Cardiac muscle cell (in vitro differentiated cells and primary cell): ENCODE results near the gene BCORL1. TPM values are rescaled to one million over a fixed set of nuclear protein-coding genes. Genes with fewer than 3 reads are reported as not detected.

ENCODE experiments used
- DNase-seq, 2 donors: peaks; one replicate each; pipeline versions ENCODE4 v3.0.0 to v3.0.0-alpha.2; 2010 to 2017; ENCODE audit warnings: low read depth in 1 of 2, low spot score in 1 of 2
- H3K27ac ChIP-seq: fragments of 200-600 bp; sonication (generic); 2 replicates; pipeline ENCODE4 v1.5.1; 2016
- H3K27me3 ChIP-seq: fragments of 200-600 bp; sonication (generic); 2 replicates; pipeline ENCODE4 v1.6.0; 2016; ENCODE audit warnings: control low read depth
- H3K36me3 ChIP-seq: fragments of 200-600 bp; sonication (generic); 2 replicates; pipeline ENCODE4 v1.5.1; 2016; ENCODE audit warnings: control low read depth
- H3K4me1 ChIP-seq: fragments of 200-600 bp; sonication (generic); 2 replicates; pipeline ENCODE4 v1.8.1; 2017; ENCODE audit warnings: low read depth, mild to moderate bottlenecking, mixed run types
- H3K4me3 ChIP-seq: fragments of 200-600 bp; sonication (generic); 2 replicates; pipeline ENCODE4 v1.5.1; 2016; ENCODE audit warnings: mild to moderate bottlenecking
- H3K9me3 ChIP-seq: fragments of 200-600 bp; sonication (generic); 2 replicates; pipeline ENCODE4 v1.5.1; 2017; ENCODE audit warnings: low read depth, mild to moderate bottlenecking, control low read depth
- polyA plus RNA-seq: library from polyadenylated mRNA; unstranded; fragments of >200 nt; fragmentation: Nextera tagmentation; extraction: Ambion mirVana; gene quantifications from 2 replicates; pipeline ENCODE4 v1.2.1, GENCODE V29; 2016
- total RNA-seq: library from RNA; depleted of rRNA; stranded (reverse); fragments of >200 nt; gene quantifications from 2 replicates; pipeline ENCODE4 v1.2.3, GENCODE V29; 2016
- TF ChIP-seq, protein P1 (sequence below): IDR thresholded peaks from 2 replicates; pipeline ENCODE4 v1.5.1; 2012; ENCODE audit warnings: low read depth, mild to moderate bottlenecking, low read length

Gene BCORL1
- total and polyA plus RNA-seq, 2 experiments from 2014 or later: 8.7 to 10.7 TPM

DNA sequence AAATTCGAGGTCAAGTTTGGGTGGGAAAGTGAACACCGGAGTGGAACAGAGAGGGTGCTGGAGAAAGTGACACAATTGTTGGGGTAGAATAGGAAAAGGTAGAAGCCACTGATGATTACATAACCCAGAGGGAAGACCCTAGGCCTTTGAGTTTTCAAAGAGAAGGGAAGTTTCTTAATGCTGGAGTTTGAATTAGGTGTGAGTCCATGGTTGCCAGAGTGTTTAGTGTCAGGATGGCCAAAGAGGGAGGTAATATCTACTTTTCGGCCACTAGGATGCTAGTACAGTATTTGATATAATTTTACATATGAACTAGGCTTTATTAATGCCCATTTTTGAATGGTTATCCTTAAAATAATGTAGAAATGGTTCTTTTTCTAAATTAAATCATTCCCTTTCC is 5.4 kb downstream of the BCORL1 start:
- no peaks in the 10 kb centered on the region for H3K27me3 ChIP-seq
- no peaks in the 10 kb centered on the region for H3K9me3 ChIP-seq
- H3K4me1 ChIP-seq: no peaks in the 10 kb centered on the region
- TF ChIP-seq, protein P1, sequence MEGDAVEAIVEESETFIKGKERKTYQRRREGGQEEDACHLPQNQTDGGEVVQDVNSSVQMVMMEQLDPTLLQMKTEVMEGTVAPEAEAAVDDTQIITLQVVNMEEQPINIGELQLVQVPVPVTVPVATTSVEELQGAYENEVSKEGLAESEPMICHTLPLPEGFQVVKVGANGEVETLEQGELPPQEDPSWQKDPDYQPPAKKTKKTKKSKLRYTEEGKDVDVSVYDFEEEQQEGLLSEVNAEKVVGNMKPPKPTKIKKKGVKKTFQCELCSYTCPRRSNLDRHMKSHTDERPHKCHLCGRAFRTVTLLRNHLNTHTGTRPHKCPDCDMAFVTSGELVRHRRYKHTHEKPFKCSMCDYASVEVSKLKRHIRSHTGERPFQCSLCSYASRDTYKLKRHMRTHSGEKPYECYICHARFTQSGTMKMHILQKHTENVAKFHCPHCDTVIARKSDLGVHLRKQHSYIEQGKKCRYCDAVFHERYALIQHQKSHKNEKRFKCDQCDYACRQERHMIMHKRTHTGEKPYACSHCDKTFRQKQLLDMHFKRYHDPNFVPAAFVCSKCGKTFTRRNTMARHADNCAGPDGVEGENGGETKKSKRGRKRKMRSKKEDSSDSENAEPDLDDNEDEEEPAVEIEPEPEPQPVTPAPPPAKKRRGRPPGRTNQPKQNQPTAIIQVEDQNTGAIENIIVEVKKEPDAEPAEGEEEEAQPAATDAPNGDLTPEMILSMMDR: no peak
- H3K36me3 ChIP-seq: no peaks in the 10 kb centered on the region
- H3K4me3 ChIP-seq: no peak overlapping the region
- DNase-seq: no peak
- H3K27ac ChIP-seq: no peak overlapping the region

DNA sequence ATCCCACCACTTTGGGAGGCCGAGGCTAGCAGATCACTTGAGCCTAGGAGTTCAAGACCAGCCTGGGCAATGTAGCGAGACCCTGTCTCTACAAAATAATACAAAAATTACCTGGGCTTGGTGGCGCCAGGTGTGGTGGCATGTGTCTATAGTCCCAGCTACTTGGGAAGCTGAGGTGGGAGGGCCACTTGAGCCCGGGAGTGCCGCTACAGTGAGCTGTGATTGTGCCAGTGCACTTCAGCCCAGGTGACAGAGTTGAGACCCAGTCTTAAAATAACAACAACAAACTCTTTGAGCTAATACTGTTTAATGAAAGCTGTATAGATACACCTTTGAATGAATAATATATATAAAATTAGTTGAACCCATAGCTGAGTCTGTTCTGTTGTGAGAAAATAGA is 9.7 kb downstream of the BCORL1 start:
- Histone ChIP-seq H3K27me3 (no peaks in the 10 kb centered on the region), H3K36me3 (no peaks in the 10 kb centered on the region)

DNA sequence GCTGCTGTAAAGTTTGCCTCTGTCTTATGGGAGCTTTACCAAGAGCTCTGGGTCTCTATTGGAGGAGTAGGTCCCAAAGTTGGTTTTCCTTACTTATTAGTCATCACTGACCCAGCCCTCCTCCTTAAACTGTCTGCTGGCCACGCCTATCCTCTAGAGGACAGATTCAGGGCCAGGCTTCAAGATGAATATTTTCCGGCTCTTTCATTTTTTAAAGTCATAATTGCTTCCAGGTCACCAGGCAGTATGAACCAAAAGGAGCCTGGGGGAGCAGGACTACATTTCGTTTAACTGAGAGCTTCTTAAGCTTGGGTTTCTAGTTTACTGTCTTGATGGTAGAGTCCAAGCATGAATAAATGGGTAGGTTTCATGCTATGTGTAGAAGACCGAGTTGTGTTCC is 13.7 kb downstream of the BCORL1 start:
- TF ChIP-seq, protein P1: no peak
- Histone ChIP-seq H3K4me3 (no peak overlapping the region), H3K9me3 (no peaks in the 10 kb centered on the region), H3K4me1 (no peaks in the 10 kb centered on the region), H3K27me3 (no peaks in the 10 kb centered on the region), H3K36me3 (no peaks in the 10 kb centered on the region), H3K27ac (no peak overlapping the region)
- DNase-seq: peak in 1 of 2 donors; percentile 64

More for the DNA sequence above, 9.7 kb downstream of the BCORL1 start:
- H3K27ac ChIP-seq: no peak overlapping the region
- no peak overlapping the region for H3K4me3 ChIP-seq
- TF ChIP-seq, protein P1: no peak
- no peaks in the 10 kb centered on the region for H3K9me3 ChIP-seq
- no peak for DNase-seq
- H3K4me1 ChIP-seq: no peaks in the 10 kb centered on the region

DNA sequence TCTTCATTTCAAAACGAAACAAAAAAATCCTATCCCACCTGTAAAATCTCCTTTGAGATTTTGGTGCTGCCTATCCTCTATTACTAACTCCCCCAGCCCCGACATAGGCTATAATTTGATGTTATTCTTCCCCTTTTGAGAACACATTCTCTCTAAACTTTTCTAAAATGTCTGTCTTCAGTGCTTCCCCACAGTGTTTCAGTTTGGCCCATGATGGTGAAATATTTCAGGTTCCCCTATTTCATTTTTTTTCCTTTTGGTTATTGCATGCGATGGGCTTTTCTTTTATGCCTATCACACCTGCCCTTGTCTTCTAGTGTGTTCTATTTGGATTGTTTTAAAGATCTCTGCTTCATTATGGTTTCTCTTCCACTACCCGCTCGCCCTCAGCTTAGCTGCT is 14.7 kb downstream of the BCORL1 start:
- no peak overlapping the region for H3K27ac ChIP-seq
- H3K36me3 ChIP-seq: no peaks in the 10 kb centered on the region
- no peaks in the 10 kb centered on the region for H3K9me3 ChIP-seq
- TF ChIP-seq, protein P1: no peak
- H3K4me1 ChIP-seq: no peaks in the 10 kb centered on the region
- DNase-seq: no peak
- H3K4me3 ChIP-seq: no peak overlapping the region
- no peaks in the 10 kb centered on the region for H3K27me3 ChIP-seq

DNA sequence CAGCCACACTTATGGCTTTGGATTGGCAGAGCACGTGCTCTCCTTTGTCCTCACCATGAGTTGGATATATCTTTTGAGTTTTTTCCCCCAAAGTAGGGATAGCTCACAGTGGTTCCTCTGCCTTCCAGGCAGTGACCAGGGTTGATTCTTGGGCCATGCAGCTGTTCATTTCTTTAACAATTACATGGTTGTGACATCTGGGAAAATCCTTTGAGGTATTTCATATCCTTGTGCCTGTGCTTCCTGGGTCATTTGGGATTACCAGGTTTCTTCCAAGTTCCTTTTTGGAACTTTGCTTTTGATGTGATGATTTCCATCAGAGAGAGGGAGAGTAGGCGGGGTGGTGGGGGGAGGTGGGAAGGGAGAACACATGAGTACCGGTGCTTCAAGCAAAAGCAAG is 15.6 kb downstream of the BCORL1 start:
- Histone ChIP-seq H3K36me3 (no peaks in the 10 kb centered on the region), H3K9me3 (no peaks in the 10 kb centered on the region), H3K4me1 (no peaks in the 10 kb centered on the region), H3K27ac (no peak overlapping the region), H3K4me3 (no peak overlapping the region), H3K27me3 (no peaks in the 10 kb centered on the region)
- no peak for DNase-seq
- TF ChIP-seq, protein P1: no peak

DNA sequence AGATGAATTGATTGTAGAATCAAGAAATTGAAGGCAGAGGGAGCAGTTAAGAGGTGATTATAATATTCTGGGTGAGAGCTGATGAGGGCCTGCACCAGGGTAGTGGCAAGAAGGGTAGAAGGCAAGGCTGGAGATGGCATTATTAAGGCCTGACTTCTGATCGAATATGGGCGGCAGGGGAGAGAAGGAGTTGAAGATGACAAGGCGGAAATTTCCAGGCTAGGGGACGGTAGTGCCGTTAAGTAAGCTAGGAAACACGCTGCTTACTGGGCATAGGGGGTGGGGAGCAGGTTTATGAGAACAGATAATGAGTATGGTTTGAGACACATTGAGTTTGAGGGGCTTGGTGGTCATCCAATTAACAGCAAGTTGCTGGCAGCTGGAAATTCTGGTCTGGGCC is 19.5 kb downstream of the BCORL1 start:
- Histone ChIP-seq H3K36me3 (no peaks in the 10 kb centered on the region), H3K4me3 (no peak overlapping the region), H3K27me3 (no peaks in the 10 kb centered on the region), H3K27ac (no peak overlapping the region), H3K9me3 (no peaks in the 10 kb centered on the region), H3K4me1 (no peaks in the 10 kb centered on the region)
- DNase-seq: no peak
- TF ChIP-seq, protein P1: no peak
